GM18508 (cell line): ENCODE results near the gene ACP3.
"Not testable (repeated sequence)": the region's sequence is repeated elsewhere in the genome, so short reads cannot be mapped to it uniquely, and the experiment has no call there.

Experiments
- ATAC-seq: cut with Tn5 transposase; IDR thresholded peaks from one replicate; pipeline ENCODE4 v1.9.1; 2021; ENCODE audit warnings: moderate number of reproducible peaks; ENCODE audit not compliant: insufficient read depth, unreplicated experiment

ACP3 gene

GRCh38 chr3:132317229-132317948 lies at the start of gene ACP3:
Gene ACP3 (plus strand): TSS chr3:132317407. CDS start chr3:132317457, 50 bp downstream.
- no peak for ATAC-seq

GRCh38 chr3:132268956-132269355 lies 48.3 kb upstream of the ACP3 start:
- ATAC-seq = no peak

- ATAC-seq = no peak
These were observed 44.2 kb upstream of the ACP3 start for GRCh38 chr3:132273036-132273435.

- ATAC-seq = no peak
These were observed 40.8 kb upstream of the ACP3 start for GRCh38 chr3:132276228-132276906.

- no peak for ATAC-seq
These were observed 38.2 kb upstream of the ACP3 start for GRCh38 chr3:132279030-132279429.

- ATAC-seq = no peak
These were observed 33.8 kb upstream of the ACP3 start for GRCh38 chr3:132283440-132283839.

- ATAC-seq = no peak
These were observed 33.2 kb upstream of the ACP3 start for GRCh38 chr3:132283916-132284405.

GRCh38 chr3:132284781-132285619 lies 32.2 kb upstream of the ACP3 start:
- ATAC-seq = no peak

GRCh38 chr3:132285620-132285945 lies 31.6 kb upstream of the ACP3 start:
- ATAC-seq = no peak

- no peak for ATAC-seq
These were observed 31.2 kb upstream of the ACP3 start for GRCh38 chr3:132286035-132286434.

- no peak for ATAC-seq
These were observed 28.9 kb upstream of the ACP3 start for GRCh38 chr3:132288357-132288756.

GRCh38 chr3:132289316-132289715 lies 27.9 kb upstream of the ACP3 start:
- ATAC-seq = no peak

- ATAC-seq = no peak
These were observed 26.4 kb upstream of the ACP3 start for GRCh38 chr3:132290833-132291232.

GRCh38 chr3:132292042-132292441 lies 25.2 kb upstream of the ACP3 start:
- no peak for ATAC-seq

GRCh38 chr3:132293251-132293650 lies 24.0 kb upstream of the ACP3 start:
- no peak for ATAC-seq

- no peak for ATAC-seq
These were observed 22.3 kb upstream of the ACP3 start for GRCh38 chr3:132294906-132295305.

GRCh38 chr3:132303336-132304201 lies 13.6 kb upstream of the ACP3 start:
- not testable (repeated sequence) for ATAC-seq

- ATAC-seq = not testable (repeated sequence)
These were observed 12.9 kb upstream of the ACP3 start for GRCh38 chr3:132304351-132304750.

- ATAC-seq = not testable (repeated sequence)
These were observed 7.2 kb upstream of the ACP3 start for GRCh38 chr3:132310057-132310456.

- ATAC-seq = no peak
These were observed 5.9 kb upstream of the ACP3 start for GRCh38 chr3:132311316-132311715.
